ENCODE results near the gene SPRED3.

SPRED3 gene

DNA sequence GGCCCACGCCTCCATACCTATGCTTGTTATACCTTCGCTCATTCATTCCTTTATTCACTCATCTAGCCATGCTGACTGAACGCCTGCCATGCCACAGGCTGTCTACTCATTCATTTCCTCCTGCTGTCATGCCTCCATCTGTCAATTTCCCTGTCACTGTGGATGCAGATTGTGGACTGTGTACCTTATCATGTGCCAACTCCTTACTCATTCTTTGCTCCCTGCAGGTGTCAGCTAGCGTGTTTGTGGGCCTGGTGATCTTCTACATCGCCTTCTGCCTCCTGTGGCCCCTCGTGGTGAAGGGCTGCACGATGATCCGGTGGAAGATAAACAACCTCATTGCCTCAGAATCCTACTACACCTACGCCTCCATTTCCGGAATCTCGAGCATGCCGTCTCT is 18.2 kb upstream of the SPRED3 start:
- no peak overlapping the region for H3K27ac ChIP-seq
- no peak overlapping the region for H3K4me3 ChIP-seq

DNA sequence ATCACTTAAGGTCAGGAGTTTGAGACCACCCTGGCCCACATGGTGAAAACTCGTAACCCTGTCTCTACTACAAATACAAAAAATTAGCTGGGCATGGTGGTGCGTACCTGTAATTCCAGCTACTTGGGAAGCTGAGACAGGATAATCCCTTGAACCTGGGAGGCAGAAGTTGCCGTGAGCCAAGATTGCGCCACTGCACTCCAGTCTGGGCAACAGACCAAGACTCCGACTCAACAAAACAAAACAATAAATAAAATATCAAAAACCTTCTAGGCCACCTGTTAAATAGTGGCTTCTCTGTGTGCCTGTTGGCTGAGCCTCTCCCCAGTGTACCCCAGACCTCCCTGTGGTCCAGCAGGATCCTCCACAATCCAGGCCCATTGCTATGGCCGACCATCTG is 17.4 kb upstream of the SPRED3 start:
- Histone ChIP-seq H3K27ac (no peak overlapping the region), H3K4me3 (no peak overlapping the region)

DNA sequence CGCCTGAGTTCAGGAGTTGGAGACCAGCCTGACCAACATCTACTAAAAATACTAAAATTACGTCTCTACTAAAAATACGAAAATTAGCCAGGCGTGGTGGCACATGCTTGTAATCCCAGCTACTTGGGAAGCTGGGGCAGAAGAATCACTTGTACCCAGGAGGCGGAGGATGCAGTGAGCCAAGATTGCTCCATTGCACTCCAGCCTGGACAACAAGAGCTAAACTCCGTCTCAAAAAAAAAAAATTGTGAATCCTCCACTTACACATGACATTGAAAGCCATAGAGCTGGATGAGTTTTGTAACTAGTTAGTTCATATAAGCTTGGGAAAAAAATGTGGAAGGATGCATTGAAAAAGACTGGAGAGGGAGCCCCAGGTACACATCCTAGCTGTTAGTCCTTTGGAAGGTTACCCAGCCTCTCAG is 14.6 kb upstream of the SPRED3 start:
- peak overlapping the region in 19 of 21 experiments; percentile 32 to 97 (median 93) for H3K27ac ChIP-seq
- H3K4me3 ChIP-seq, result peak overlapping the region; percentile 57 to 91 (median 82)

- peak within 1 kb of the TSS; percentile 57 to 91 (median 82) for H3K4me3 ChIP-seq
These were observed 14.0 kb upstream of the SPRED3 start, which contains the start of gene PSMD8 for GRCh38 chr19:38374332-38375097. Gene PSMD8, plus strand, starts transcription at chr19:38374571. Its CDS starts 31 bp downstream, at chr19:38374602.

GRCh38 chr19:38375098-38375493 is 13.4 kb upstream of the SPRED3 start:
- H3K27ac ChIP-seq, result peak overlapping the region; percentile 59 to 97 (median 93)
- peak overlapping the region; percentile 57 to 91 (median 82) for H3K4me3 ChIP-seq

More at GRCh38 chr19:38374332-38375097, 14.0 kb upstream of the SPRED3 start, which contains the start of gene PSMD8:
- H3K27ac ChIP-seq, result peak within 1 kb of the TSS; percentile 59 to 97 (median 93)

DNA sequence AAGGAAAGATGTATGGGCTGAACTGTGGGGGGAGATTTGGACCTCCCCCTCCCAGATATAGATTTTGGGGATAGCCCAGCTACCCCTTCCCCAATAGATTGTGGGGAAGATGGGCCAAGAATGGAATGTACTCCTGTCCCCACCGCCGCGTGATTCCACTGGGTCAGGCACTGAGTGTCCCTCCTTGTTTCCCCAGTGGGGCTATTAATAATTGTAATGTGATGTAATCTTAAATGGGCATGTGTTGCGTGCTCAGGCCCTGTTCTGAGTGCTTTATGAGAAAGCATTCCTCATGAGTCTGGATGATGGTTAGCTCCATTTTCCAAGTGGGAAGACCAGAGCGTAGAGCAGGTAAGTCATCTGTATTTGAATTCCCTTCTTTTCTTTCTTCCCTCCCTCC is 12.7 kb upstream of the SPRED3 start:
- peak overlapping the region; percentile 57 to 91 (median 82) for H3K4me3 ChIP-seq
- peak overlapping the region in 13 of 21 experiments; percentile 91 to 97 (median 94) for H3K27ac ChIP-seq

DNA sequence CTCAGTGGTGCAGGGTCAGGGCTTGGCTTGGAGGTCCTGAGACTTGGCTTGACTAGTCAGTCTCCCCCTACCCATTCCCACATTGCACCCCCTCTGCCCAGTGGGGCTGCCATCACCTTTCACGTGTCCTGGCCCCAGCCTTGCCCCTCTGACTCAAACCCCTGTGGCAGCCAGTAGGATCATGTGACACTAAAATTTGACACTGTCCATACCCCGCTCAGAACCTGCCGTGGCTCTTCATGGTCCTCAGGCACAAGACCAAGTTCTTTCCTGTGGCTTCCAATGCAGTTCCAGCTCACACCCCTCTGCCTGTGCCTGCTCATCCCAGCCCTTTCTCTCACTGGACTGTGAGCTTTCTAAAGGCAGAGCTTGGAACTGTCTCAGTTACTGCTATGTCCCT is 11.9 kb upstream of the SPRED3 start:
- Histone ChIP-seq H3K27ac (no peak overlapping the region), H3K4me3 (no peak overlapping the region)

GRCh38 chr19:38377052-38377451 is 11.4 kb upstream of the SPRED3 start:
- Histone ChIP-seq H3K4me3 (no peak overlapping the region), H3K27ac (no peak overlapping the region)

DNA sequence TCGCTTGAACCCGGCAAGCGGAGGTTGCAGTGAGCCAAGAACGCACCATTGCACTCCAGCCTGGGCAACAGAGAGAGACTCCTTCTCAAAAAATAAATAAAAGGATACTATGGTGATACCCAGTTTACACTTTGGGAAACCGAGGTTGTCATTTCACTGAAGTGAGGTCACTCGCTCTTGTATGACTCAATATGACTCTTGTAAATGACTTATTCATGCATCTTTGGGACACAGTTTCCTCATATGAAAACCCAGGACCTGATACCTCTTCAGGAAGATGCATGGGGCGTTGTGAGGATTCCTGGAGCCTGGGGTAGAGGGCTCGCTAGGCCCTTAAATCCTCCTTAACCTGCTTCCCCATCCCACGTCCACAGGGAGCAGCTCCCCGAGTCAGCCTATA is 9.6 kb upstream of the SPRED3 start:
- no peak overlapping the region for H3K4me3 ChIP-seq
- H3K27ac ChIP-seq, result no peak overlapping the region

GRCh38 chr19:38381138-38381537 is 7.4 kb upstream of the SPRED3 start:
- no peak overlapping the region for H3K4me3 ChIP-seq
- no peak overlapping the region for H3K27ac ChIP-seq

GRCh38 chr19:38383184-38383583 is 5.3 kb upstream of the SPRED3 start:
- Histone ChIP-seq H3K4me3 (no peak overlapping the region), H3K27ac (no peak overlapping the region)

- H3K27ac ChIP-seq, result no peak overlapping the region
These were observed 4.8 kb upstream of the SPRED3 start for GRCh38 chr19:38383743-38384142.

DNA sequence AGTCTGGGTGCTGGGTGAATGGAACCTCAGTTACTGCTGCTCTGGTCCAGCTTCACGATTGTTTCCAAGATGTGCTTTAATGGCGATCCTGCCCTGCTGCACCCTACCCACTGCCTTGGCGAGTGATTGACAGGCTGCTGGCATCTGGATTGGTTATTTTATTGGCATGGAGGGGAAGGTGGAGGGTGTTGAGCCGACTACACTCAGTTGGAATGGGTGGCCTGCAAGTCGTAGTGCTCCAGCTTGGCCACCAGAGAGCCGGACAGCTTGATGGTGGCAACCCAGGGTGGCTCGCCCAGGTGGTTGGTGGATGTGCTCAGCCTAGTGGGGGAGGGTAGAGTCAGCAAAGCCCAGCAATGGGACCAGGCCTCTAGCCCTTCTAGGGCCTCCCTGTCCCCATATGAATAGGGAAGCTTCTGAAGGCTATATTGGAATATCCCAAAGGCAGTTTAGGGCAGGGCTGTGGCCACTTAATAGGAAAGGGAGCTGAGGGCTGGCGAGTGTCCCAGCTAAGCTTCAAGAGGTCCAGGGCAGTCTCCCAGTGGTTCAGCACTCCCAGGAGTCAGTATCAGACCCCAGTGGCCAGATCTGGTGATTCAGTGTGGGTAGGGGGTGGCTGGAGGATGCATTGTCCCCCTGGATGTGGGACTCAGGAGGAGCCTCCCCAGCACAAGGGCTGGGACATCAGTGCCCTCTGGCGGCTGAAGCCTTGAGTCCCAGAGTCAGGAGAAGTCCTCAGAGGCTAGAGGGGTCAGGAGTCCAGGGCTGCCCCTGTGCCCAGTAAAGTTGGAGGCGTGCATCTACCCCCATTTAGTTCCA is 4.1 kb upstream of the SPRED3 start:
- H3K27ac ChIP-seq, result no peak overlapping the region
- H3K4me3 ChIP-seq, result no peak overlapping the region

More at GRCh38 chr19:38383743-38384142, 4.8 kb upstream of the SPRED3 start:
- H3K4me3 ChIP-seq, result no peak overlapping the region

DNA sequence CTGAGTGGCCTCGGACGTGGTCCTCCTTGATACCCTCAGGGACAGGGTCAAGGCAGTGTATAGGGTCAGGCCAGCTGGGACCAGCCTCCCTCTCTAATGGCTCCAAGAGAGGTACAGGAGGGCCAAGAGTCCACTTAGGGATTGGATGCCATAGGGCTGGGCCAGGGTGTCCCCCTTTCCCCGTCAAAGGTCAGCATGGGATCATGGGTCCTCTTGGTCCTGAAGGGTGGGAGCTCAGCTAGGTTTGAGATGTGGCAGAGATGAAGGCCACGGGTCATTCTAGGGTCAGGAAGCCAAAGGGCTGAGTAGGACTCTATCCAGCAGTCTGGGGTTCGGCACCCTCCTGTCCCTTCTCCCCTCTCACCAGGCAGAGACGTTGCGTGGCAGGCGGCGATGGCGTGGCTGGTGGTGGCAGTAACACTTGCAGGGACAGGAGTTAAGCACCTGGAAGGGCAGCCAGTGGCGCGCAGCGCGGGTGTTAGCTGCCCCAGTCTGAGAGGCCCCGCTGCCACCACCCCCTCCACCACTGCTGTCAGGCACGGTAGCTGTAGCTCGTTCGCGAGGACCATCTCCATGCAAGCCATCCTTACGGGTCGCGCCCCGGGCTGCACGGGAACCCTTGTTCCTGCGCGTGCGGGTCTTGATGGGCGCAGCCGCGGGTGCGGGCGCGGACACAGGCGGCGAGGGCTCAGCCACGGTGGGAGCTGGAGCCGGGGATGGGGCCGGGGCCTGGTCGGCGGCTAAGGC is 3.3 kb upstream of the SPRED3 start:
- no peak overlapping the region for H3K27ac ChIP-seq
- no peak overlapping the region for H3K4me3 ChIP-seq

GRCh38 chr19:38385804-38386257 is 2.7 kb upstream of the SPRED3 start:
- Histone ChIP-seq H3K4me3 (no peak overlapping the region), H3K27ac (no peak overlapping the region)

DNA sequence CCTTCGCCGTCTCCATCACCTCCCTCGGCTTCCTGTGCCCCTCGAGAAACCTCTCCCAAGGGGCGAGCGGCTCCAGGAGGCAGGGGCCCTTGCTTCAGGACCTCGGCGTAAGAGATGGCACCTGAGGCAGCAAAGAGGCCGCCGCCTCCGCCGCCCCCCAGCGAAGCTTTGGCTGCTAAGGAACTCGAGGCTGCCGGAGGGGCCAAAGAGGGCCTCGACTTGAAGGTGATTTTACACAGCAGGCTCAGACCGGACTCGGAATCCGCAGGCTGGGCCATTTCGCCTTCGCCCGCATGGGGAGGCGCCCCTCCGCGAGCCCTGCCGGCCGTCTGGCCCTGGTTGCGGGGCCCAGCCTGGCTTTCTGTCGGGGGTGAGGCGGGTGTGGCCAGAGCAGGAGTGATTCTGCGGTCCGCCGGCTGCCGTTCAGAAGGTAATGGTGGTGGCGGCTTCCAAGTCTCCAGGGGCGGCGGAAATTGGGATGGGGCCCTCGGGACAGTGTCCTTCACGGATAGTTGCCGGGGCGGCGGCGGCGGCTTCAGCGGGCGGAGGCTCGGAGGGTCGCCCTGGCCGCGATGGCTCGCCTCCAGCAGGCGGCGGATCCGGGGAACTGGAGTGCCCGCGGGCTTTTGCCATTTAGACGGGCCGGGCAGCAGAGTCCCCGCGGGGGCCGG is 2.1 kb upstream of the SPRED3 start:
- peak overlapping the region in 3 of 7 experiments; percentile 39 to 54 (median 51) for H3K4me3 ChIP-seq
- peak overlapping the region in 3 of 21 experiments; percentile 6 to 70 (median 40) for H3K27ac ChIP-seq

GRCh38 chr19:38386971-38387549 is 1.4 kb upstream of the SPRED3 start:
- Histone ChIP-seq H3K4me3 (peak overlapping the region; percentile 26 to 54 (median 42)), H3K27ac (peak overlapping the region in 7 of 21 experiments; percentile 6 to 70 (median 43))

GRCh38 chr19:38387550-38388348 is 748 bp upstream of the SPRED3 start, which contains the start of gene GGN:
Gene GGN, minus strand, starts transcription at chr19:38388034. Its CDS starts 773 bp downstream, at chr19:38387261.
- peak within 1 kb of the TSS in 17 of 21 experiments; percentile 26 to 78 (median 54) for H3K27ac ChIP-seq
- peak within 1 kb of the TSS; percentile 26 to 54 (median 42) for H3K4me3 ChIP-seq

Measured in skin epidermis (tissue), 12 donors.